GM12878 (cell line): Measurements from ENCODE around the gene CELF6. TPM values are rescaled to one million over a fixed set of nuclear protein-coding genes. Genes with fewer than 3 reads are reported as not detected.

ENCODE experiments used
- ATAC-seq: fragments of 200-7000 bp; cut with Tn5 transposase; 3 replicates; pipeline ENCODE4 v1.9.1; 2020; ENCODE audit warnings: mild to moderate bottlenecking, moderate library complexity
- BruUV-seq: library from RNA; stranded (reverse); fragments of 400-500 nt; replicated peaks from 2 replicates; lab custom pipeline; 2021; lab: Mats Ljungman, UMichigan
- CTCF ChIA-PET: fragments of 300-600 bp; sonication (Branson Sonifier 250); formaldehyde crosslinking; extraction: SDS; loops from one replicate; lab custom pipeline; 2021; ENCODE audit warnings: inconsistent platforms; lab: Yijun Ruan, JAX
- POLR2A ChIA-PET: fragments of 350-600 bp; formaldehyde crosslinking; extraction: SDS; loops from one replicate; lab custom pipeline; 2021; ENCODE audit warnings: inconsistent platforms; lab: Charles Lee
- RAD21 ChIA-PET: fragments of 300-600 bp; sonication (Branson Sonifier 250); formaldehyde crosslinking; loops from one replicate; lab custom pipeline; 2023; ENCODE audit warnings: antibody characterized with exemption; ENCODE audit not compliant: unreplicated experiment; lab: Charles Lee
- SMC1A ChIA-PET: fragments of 300-600 bp; sonication (Branson Sonifier 250); formaldehyde crosslinking; loops from one replicate; lab custom pipeline; 2023; ENCODE audit not compliant: unreplicated experiment, uncharacterized antibody; lab: Charles Lee
- DNase-seq: peaks from one replicate; pipeline ENCODE4 v3.0.0-alpha.2; 2011; ENCODE audit warnings: low read depth, low spot score
- FAIRE-seq: peaks from 3 replicates; lab custom pipeline; 2011; peaks lifted over from hg19 to GRCh38; lab: Jason Lieb, UNC
- H2AFZ ChIP-seq: 2 replicates; pipeline ENCODE4 v1.6.0; 2011; ENCODE audit warnings: low read depth, low read length, control low read depth; ENCODE audit not compliant: control insufficient read depth
- H3K27ac ChIP-seq: 2 replicates; pipeline ENCODE4 v1.5.1; 2011; ENCODE audit warnings: control low read depth; ENCODE audit not compliant: control insufficient read depth, insufficient read depth
- H3K27me3 ChIP-seq, 2 experiments: replicated peaks in 1 of 2; 2 replicates each; pipeline versions ENCODE4 v1.6.0 to v1.6.1; 2011; ENCODE audit warnings: low read length in 1 of 2; ENCODE audit not compliant: control insufficient read depth in 2 of 2, insufficient read depth in 2 of 2
- H3K36me3 ChIP-seq, 2 experiments: 2 replicates each; pipeline ENCODE4 v1.5.1; 2011; ENCODE audit warnings: low read length in 1 of 2; ENCODE audit not compliant: control insufficient read depth in 2 of 2, insufficient read depth in 2 of 2
- H3K4me1 ChIP-seq: 2 replicates; pipeline ENCODE4 v1.6.1; 2011; ENCODE audit warnings: mild to moderate bottlenecking, low read length, moderate library complexity, mixed read lengths; ENCODE audit not compliant: control insufficient read depth, insufficient read depth
- H3K4me2 ChIP-seq: 2 replicates; pipeline ENCODE4 v1.6.0; 2011; ENCODE audit warnings: control low read depth; ENCODE audit not compliant: control insufficient read depth, insufficient read depth
- H3K4me3 ChIP-seq: fragments of 200-600 bp; sonication (generic); 2 replicates; pipeline ENCODE4 v1.5.1; 2016
- H3K79me2 ChIP-seq: 2 replicates; pipeline ENCODE4 v1.6.0; 2011; ENCODE audit warnings: low read length; ENCODE audit not compliant: control insufficient read depth, insufficient read depth
- H3K9ac ChIP-seq: 2 replicates; pipeline ENCODE4 v1.8.0; 2011; ENCODE audit warnings: low read length, control low read depth, mixed read lengths; ENCODE audit not compliant: control insufficient read depth, insufficient read depth
- H3K9me3 ChIP-seq: replicated peaks from 3 replicates; pipeline ENCODE4 v1.5.1; 2011; ENCODE audit warnings: mild to moderate bottlenecking, low read length; ENCODE audit not compliant: control insufficient read depth, insufficient read depth
- H4K20me1 ChIP-seq: 2 replicates; pipeline ENCODE4 v1.6.0; 2011; ENCODE audit not compliant: control insufficient read depth, insufficient read depth
- ATF7 ChIP-seq: fragments of 450-650 bp; IDR thresholded peaks from 2 replicates; pipeline ENCODE4 v1.6.1; 2016; ENCODE audit warnings: low read depth, mild to moderate bottlenecking
- ETV6 ChIP-seq, 2 experiments: fragments of 450-650 bp in 1 of 2; IDR thresholded peaks in 1 of 2; conservative IDR thresholded peaks in 1 of 2; 2 replicates each; pipeline ENCODE4 v1.6.1; 2014; ENCODE audit warnings: antibody characterized with exemption in 1 of 2, borderline replicate concordance in 1 of 2, low read depth in 1 of 2, mild to moderate bottlenecking in 1 of 2, moderate library complexity in 1 of 2
- IKZF1 ChIP-seq: fragments of 450-650 bp; conservative IDR thresholded peaks from 2 replicates; pipeline ENCODE4 v1.6.1; 2017; ENCODE audit warnings: antibody characterized with exemption, mild to moderate bottlenecking
- IKZF2 ChIP-seq, 2 experiments: fragments of 450-650 bp; IDR thresholded peaks; 2 replicates each; pipeline ENCODE4 v1.6.1; 2017; ENCODE audit warnings: mild to moderate bottlenecking in 2 of 2, moderate library complexity in 2 of 2
- IRF3 ChIP-seq: fragments of 450-650 bp; IDR thresholded peaks from 2 replicates; pipeline ENCODE4 v1.6.1; 2014; ENCODE audit warnings: mild to moderate bottlenecking
- MAX ChIP-seq: IDR thresholded peaks from 2 replicates; pipeline ENCODE4 v1.6.1; 2012; ENCODE audit warnings: low read depth, low read length, improper control_type of control experiment
- MTA2 ChIP-seq: fragments of 450-650 bp; IDR thresholded peaks from 2 replicates; pipeline ENCODE4 v1.6.1; 2016; ENCODE audit warnings: low read depth, mild to moderate bottlenecking, moderate library complexity
- NR2F1 ChIP-seq: fragments of 450-650 bp; conservative IDR thresholded peaks from 2 replicates; pipeline ENCODE4 v1.6.1; 2017; ENCODE audit warnings: mild to moderate bottlenecking
- POLR2AphosphoS5 ChIP-seq: IDR thresholded peaks from 2 replicates; pipeline ENCODE4 v1.6.1; 2011; ENCODE audit warnings: mild to moderate bottlenecking, low read length, inconsistent platforms
- RAD51 ChIP-seq: fragments of 450-650 bp; IDR thresholded peaks from 2 replicates; pipeline ENCODE4 v1.6.1; 2016; ENCODE audit warnings: moderate library complexity, mild to moderate bottlenecking, inconsistent platforms
- RCOR1 ChIP-seq: conservative IDR thresholded peaks from 2 replicates; pipeline ENCODE4 v1.6.1; 2012; ENCODE audit warnings: low read depth, low read length, improper control_type of control experiment
- RELA ChIP-seq: fragments of 450-650 bp; IDR thresholded peaks from 2 replicates; pipeline ENCODE4 v1.8.0; 2014; ENCODE audit warnings: borderline replicate concordance; ENCODE audit not compliant: partially characterized antibody
- RUNX3 ChIP-seq: IDR thresholded peaks from 2 replicates; pipeline ENCODE4 v1.6.1; 2012; ENCODE audit warnings: low read length, inconsistent platforms
- SREBF2 ChIP-seq: IDR thresholded peaks from 2 replicates; pipeline ENCODE4 v1.6.1; 2012; ENCODE audit warnings: mild to moderate bottlenecking, low read length
- SUPT20H ChIP-seq: IDR thresholded peaks from 2 replicates; pipeline ENCODE4 v1.6.1; 2011; ENCODE audit warnings: low read depth, mild to moderate bottlenecking, low read length, moderate library complexity, borderline replicate concordance; ENCODE audit not compliant: control insufficient read depth
- TAF1 ChIP-seq: IDR thresholded peaks from 2 replicates; pipeline ENCODE4 v1.6.1; 2011; ENCODE audit warnings: mild to moderate bottlenecking, low read depth, low read length, borderline replicate concordance
- TARDBP ChIP-seq: IDR thresholded peaks from 2 replicates; pipeline ENCODE4 v1.6.1; 2016; ENCODE audit warnings: borderline replicate concordance
- TBL1XR1 ChIP-seq: IDR thresholded peaks from 2 replicates; pipeline ENCODE4 v1.6.1; 2012; ENCODE audit warnings: low read depth, low read length, improper control_type of control experiment
- WGBS: methylation state at CpG from one replicate; pipeline ENCODE4 v1.1.6; 2016; ENCODE audit warnings: low lambda C conversion rate; ENCODE audit not compliant: insufficient replicate concordance, insufficient coverage; ENCODE audit errors: missing lambda C conversion rate; 5-methylcytosine and 5-hydroxymethylcytosine counted together
- in situ Hi-C: fragments of 300-500 bp; cut with MboI; formaldehyde crosslinking; loops from 9 replicates; pipeline ENCODE4 v1.14.3; 2018; ENCODE audit warnings: mixed read lengths
- intact Hi-C: fragments of 100-400 bp; cut with micrococcal nuclease; formaldehyde crosslinking; loops from one replicate; pipeline ENCODE4 v1.14.2; 2022; ENCODE audit not compliant: unreplicated experiment
- polyA plus RNA-seq, 11 experiments: library from polyadenylated mRNA; depleted of rRNA in 4 of 11; unstranded in 6 of 11; stranded (reverse) in 5 of 11; fragments of >200 nt; fragmentation: Nextera tagmentation in 4 of 11; fragmentation: Illumina TruSeq in 1 of 11; extraction: Ambion mirVana in 4 of 11; extraction: Trizol in 1 of 11; gene quantifications; 1 replicate in 1 of 11; 2 replicates in 10 of 11; pipeline versions ENCODE4 v1.2.1 to v1.2.3, GENCODE V29; 2011 to 2016; ENCODE audit warnings: inconsistent platforms in 2 of 11, missing spikeins in 2 of 11, low read depth in 1 of 11
- total RNA-seq, 4 experiments: library from RNA; depleted of rRNA in 3 of 4; stranded (reverse); fragments of >200 nt in 3 of 4; fragmentation: Illumina TruSeq in 1 of 4; extraction: Trizol in 1 of 4; gene quantifications; 2 replicates each; pipeline versions ENCODE4 v1.2.1 to v1.2.3, GENCODE V29; 2013 to 2021
- TF ChIP-seq, protein P1 (sequence below): IDR thresholded peaks from 2 replicates; pipeline ENCODE4 v1.6.1; 2011; ENCODE audit warnings: low read depth, low read length, improper control_type of control experiment, borderline replicate concordance
- TF ChIP-seq, protein P2 (sequence below), 3 experiments: IDR thresholded peaks in 2 of 3; conservative IDR thresholded peaks in 1 of 3; 2 replicates each; pipeline ENCODE4 v1.5.1; 2011; ENCODE audit warnings: low read depth in 3 of 3, low read length in 3 of 3, mild to moderate bottlenecking in 3 of 3, control low read depth in 2 of 3, moderate library complexity in 2 of 3, inconsistent platforms in 1 of 3, mixed read lengths in 1 of 3; ENCODE audit not compliant: control insufficient read depth in 2 of 3, insufficient read depth in 1 of 3; ENCODE audit errors: extremely low read depth in 1 of 3

Gene CELF6
- total and polyA plus RNA-seq, 10 of the 15 experiments (the other 5 are each of a cell fraction or from before 2014, with no cell fraction given): 0.06 to 0.54 (median 0.23) TPM; not detected in 1

DNA sequence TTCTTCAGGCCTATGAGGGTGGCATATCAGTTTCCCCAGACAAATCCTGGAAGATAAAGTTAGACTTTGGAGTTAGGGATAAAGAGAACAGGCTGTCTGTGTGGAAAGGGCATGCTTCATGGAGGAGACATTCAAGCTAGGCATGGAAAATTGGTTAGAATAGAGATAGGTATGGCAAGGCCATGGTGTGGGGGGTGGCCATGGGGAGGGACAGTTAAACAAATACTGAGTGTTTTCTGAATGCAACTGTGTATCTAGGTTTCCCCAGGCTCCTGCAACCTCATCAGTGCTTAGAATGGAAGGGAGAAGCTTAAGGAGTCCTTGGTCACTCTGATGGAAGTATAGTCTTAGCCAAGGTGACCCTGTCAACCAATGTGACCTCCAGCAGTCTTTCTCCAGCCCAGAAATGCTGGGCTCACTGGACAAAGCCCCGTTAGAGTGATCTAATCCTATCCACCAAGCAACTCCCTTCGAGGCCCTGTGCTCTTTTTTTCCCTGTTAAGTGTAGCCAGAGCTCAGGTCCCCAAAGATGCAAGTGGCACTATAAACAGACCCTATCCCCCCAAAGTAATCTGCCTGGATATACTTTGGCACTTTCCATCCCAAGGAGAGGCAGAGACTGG lies 83.5 kb downstream of the CELF6 start:
- in situ Hi-C loops: no loop called here
- H2AFZ ChIP-seq: no peak overlapping the region
- no peak for FAIRE-seq
- H4K20me1 ChIP-seq: no peaks in the 10 kb centered on the region
- CTCF ChIA-PET: interaction anchor here (1.0 to 1.6 kb wide), 2 partner anchors 9 to 10 kb away, joined by 3 to 7 read pairs; no protein-coding TSS in a partner anchor
- H3K9ac ChIP-seq: peak overlapping the region; percentile 30; the same call in 1 of the 2 replicates
- no peaks in the 10 kb centered on the region for H3K9me3 ChIP-seq
- TF ChIP-seq RAD51 (no peak), TBL1XR1 (no peak), SUPT20H (no peak), IKZF2 (IDR thresholded peaks at IDR 0.05) (no peak), RCOR1 (no peak), MAX (no peak), TARDBP (no peak), IKZF1 (no peak), POLR2AphosphoS5 (no peak), ATF7 (no peak), SREBF2 (no peak), NR2F1 (no peak), RELA (no peak), ETV6 (conservative IDR thresholded peaks at IDR 0.05 in 1 of 2, IDR thresholded peaks at IDR 0.05 in 1 of 2; ENCODE audit: borderline replicate concordance in 1 of 2, low read depth in 1 of 2) (no peak), MTA2 (no peak), TAF1 (no peak), IRF3 (no peak), RUNX3 (no peak)
- TF ChIP-seq, protein P1, sequence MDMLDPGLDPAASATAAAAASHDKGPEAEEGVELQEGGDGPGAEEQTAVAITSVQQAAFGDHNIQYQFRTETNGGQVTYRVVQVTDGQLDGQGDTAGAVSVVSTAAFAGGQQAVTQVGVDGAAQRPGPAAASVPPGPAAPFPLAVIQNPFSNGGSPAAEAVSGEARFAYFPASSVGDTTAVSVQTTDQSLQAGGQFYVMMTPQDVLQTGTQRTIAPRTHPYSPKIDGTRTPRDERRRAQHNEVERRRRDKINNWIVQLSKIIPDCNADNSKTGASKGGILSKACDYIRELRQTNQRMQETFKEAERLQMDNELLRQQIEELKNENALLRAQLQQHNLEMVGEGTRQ: no peak
- TF ChIP-seq, protein P2, sequence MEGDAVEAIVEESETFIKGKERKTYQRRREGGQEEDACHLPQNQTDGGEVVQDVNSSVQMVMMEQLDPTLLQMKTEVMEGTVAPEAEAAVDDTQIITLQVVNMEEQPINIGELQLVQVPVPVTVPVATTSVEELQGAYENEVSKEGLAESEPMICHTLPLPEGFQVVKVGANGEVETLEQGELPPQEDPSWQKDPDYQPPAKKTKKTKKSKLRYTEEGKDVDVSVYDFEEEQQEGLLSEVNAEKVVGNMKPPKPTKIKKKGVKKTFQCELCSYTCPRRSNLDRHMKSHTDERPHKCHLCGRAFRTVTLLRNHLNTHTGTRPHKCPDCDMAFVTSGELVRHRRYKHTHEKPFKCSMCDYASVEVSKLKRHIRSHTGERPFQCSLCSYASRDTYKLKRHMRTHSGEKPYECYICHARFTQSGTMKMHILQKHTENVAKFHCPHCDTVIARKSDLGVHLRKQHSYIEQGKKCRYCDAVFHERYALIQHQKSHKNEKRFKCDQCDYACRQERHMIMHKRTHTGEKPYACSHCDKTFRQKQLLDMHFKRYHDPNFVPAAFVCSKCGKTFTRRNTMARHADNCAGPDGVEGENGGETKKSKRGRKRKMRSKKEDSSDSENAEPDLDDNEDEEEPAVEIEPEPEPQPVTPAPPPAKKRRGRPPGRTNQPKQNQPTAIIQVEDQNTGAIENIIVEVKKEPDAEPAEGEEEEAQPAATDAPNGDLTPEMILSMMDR (IDR thresholded peaks at IDR 0.05 in 2 of 3, conservative IDR thresholded peaks at IDR 0.05 in 1 of 3; ENCODE audit: control insufficient read depth in 2 of 3, extremely low read depth in 1 of 3, insufficient read depth in 1 of 3, low read depth in 3 of 3, low read length in 3 of 3): no peak
- TF ChIP-seq, all 136 proteins: peak for 0
- no peak for ATAC-seq
- ChIA-PET SMC1A (interaction anchor here (0.8 to 1.4 kb wide), 3 partner anchors 8 to 37 kb away, joined by 3 to 4 read pairs (median 4); no protein-coding TSS in a partner anchor), RAD21 (interaction anchor here (1.1 to 1.2 kb wide), 2 partner anchors 9 to 15 kb away, joined by 3 to 10 read pairs; no protein-coding TSS in a partner anchor), POLR2A (interaction anchor here (1.0 to 1.1 kb wide), 2 partner anchors 8 to 10 kb away, joined by 3 to 4 read pairs; no protein-coding TSS in a partner anchor)
- peaks cover 12% of the 10 kb centered on the region; the same call in 1 of the 2 replicates for H3K4me1 ChIP-seq
- BruUV-seq: no TSS peak
- DNase-seq: no peak
- H3K4me2 ChIP-seq: peak overlapping the region; percentile 67
- WGBS: 74% methylated on average over 2 of the region's 2 CpGs
- H3K4me3 ChIP-seq: no peak overlapping the region; the same call in 1 of the 2 replicates
- no peaks in the 10 kb centered on the region for H3K27me3 ChIP-seq
- peak overlapping the region; percentile 67 for H3K27ac ChIP-seq
- H3K79me2 ChIP-seq: peaks cover 9% of the 10 kb centered on the region
- intact Hi-C loops: no loop called here
- peaks cover 4 to 7% of the 10 kb centered on the region in 2 experiments; a peak in 3 of 4 replicates for H3K36me3 ChIP-seq
